Parietal lobe (tissue), 2 donors: ENCODE measurements around the gene TIA1. TPM values are rescaled to one million over a fixed set of nuclear protein-coding genes. Genes with fewer than 3 reads are reported as not detected.

Source experiments
- small RNA-seq: library from RNA; depleted of rRNA; stranded (forward); fragments of <200 nt; gene quantifications from one replicate; pipeline ENCODE3, GENCODE V24; 2014; ENCODE audit warnings: low replicate concordance
- total RNA-seq: library from RNA; depleted of rRNA; stranded (reverse); fragments of >200 nt; gene quantifications from one replicate; pipeline ENCODE4 v1.2.3, GENCODE V29; 2014

Gene TIA1
- total RNA-seq: 733 TPM

GRCh38 chr2:70248181-70248847 lies at the start of gene TIA1:
Gene TIA1 (minus strand): TSS chr2:70248628. CDS start chr2:70248430, 198 bp downstream.

DNA sequence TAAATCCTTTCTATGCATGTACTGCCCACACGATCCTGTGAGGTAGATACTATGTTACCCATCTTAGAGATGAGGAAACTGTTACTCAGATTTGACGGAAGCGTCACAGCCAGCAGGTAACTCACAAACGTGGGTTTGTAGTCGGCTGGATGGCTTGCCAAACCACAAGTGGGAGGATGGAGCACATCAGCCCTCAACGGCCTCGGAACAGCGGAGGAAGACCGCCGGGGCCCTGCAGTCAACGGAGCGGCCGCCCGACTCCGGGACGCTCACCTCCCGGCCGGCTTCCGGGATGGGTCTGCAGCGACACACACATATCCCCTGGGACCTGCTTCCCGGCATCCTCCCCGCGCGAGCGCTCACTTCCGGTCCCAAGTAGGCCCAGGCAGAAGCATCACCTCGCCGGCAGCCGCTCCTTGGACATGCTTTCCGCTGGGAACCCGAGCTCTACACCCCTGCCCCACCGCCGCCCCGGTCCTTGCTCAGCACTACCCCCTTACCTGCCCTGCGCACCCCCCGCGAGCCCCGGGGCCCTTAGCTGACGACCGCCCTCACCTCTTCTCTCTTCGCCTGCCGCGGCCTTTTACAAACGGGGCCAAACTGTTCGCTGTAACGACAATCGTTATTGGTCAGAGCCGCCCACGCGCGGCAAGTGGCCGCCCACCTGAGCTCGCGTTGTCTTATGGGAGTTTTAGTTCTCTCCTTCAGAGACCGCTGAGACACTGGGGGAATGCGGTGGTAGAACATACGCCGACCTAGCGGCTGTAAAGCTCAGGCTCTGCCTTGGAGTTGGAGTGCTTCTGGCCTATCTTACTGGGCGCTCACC lies 57.8 kb downstream of the TIA1 start, which contains the start of gene C2orf42:
Gene C2orf42 (minus strand): TSS at position 602 of the 826 bp plus-strand sequence. CDS start 9,034 bp downstream, outside the sequence.

Small RNAs within 50 kb of the gene (small RNA-seq; reads per million reads assigned to genes)
- not detected for gene AC016700.2
- gene MIR1285-2: not detected

Other genes starting within 250 kb of the TIA1 start
- 38.8 TPM for gene PCBP1, start 161.2 kb downstream of the TIA1 start, total RNA-seq
- gene C2orf42, start 57.6 kb downstream of the TIA1 start, total RNA-seq: 30.4 TPM
- 70.1 TPM for gene PCYOX1, start 9.5 kb upstream of the TIA1 start, total RNA-seq
- gene SNRPG, start 45.1 kb upstream of the TIA1 start, total RNA-seq: 88.6 TPM
- gene FAM136A, start 53.4 kb upstream of the TIA1 start, total RNA-seq: 26.9 TPM